ENCODE data around the gene UBAP1.

GRCh38 chr9:34171753-34172535 lies 6.9 kb upstream of the UBAP1 start:
- no peak for TF ChIP-seq POLR2AphosphoS5 (IDR thresholded peaks at IDR 0.05)
- TF ChIP-seq CTCF (IDR thresholded peaks at IDR 0.05), result no peak
- TF ChIP-seq POLR2A (IDR thresholded peaks at IDR 0.05), result no peak
